Subcutaneous adipose tissue (tissue), 4 donors: ENCODE data around the gene CCDC127. TPM values are rescaled to one million over a fixed set of nuclear protein-coding genes. Genes with fewer than 3 reads are reported as not detected.

Source experiments
- total RNA-seq, 4 donors: library from RNA; depleted of rRNA; stranded (reverse); fragments of >200 nt; gene quantifications; one replicate each; pipeline ENCODE4 v1.1.0, GENCODE V29; 2016
- TF ChIP-seq, protein P1 (sequence below): fragments of 450-650 bp; IDR thresholded peaks from one replicate; pipeline ENCODE4 v1.5.1; 2016; ENCODE audit warnings: low read depth, mild to moderate bottlenecking, control low read depth, antibody characterized with exemption, moderate library complexity

The CCDC127 gene
- total RNA-seq, 4 donors from 2014 or later: 4.9 to 6.5 (median 5.8) TPM

DNA sequence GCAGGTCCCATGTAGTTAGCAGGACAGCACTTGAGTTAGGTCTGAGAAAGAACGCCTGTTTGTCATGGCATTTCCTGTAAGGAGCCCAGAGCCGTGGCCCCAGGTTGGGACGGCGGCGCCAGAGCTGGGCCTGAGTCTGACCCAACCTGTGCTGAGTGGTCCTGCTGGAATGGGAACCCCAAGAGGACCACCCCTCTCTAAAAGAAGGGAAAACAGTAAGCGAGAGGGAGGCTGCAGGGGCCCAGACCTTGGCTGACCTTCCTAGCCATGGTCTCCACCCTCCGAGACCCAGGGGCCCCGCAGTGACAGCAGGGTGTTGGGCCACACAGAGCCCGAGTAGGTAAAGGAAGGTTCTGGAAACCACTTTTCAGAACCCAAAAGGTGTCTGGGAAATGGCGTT is 28.5 kb downstream of the CCDC127 start:
- TF ChIP-seq, protein P1, sequence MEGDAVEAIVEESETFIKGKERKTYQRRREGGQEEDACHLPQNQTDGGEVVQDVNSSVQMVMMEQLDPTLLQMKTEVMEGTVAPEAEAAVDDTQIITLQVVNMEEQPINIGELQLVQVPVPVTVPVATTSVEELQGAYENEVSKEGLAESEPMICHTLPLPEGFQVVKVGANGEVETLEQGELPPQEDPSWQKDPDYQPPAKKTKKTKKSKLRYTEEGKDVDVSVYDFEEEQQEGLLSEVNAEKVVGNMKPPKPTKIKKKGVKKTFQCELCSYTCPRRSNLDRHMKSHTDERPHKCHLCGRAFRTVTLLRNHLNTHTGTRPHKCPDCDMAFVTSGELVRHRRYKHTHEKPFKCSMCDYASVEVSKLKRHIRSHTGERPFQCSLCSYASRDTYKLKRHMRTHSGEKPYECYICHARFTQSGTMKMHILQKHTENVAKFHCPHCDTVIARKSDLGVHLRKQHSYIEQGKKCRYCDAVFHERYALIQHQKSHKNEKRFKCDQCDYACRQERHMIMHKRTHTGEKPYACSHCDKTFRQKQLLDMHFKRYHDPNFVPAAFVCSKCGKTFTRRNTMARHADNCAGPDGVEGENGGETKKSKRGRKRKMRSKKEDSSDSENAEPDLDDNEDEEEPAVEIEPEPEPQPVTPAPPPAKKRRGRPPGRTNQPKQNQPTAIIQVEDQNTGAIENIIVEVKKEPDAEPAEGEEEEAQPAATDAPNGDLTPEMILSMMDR: no peak

DNA sequence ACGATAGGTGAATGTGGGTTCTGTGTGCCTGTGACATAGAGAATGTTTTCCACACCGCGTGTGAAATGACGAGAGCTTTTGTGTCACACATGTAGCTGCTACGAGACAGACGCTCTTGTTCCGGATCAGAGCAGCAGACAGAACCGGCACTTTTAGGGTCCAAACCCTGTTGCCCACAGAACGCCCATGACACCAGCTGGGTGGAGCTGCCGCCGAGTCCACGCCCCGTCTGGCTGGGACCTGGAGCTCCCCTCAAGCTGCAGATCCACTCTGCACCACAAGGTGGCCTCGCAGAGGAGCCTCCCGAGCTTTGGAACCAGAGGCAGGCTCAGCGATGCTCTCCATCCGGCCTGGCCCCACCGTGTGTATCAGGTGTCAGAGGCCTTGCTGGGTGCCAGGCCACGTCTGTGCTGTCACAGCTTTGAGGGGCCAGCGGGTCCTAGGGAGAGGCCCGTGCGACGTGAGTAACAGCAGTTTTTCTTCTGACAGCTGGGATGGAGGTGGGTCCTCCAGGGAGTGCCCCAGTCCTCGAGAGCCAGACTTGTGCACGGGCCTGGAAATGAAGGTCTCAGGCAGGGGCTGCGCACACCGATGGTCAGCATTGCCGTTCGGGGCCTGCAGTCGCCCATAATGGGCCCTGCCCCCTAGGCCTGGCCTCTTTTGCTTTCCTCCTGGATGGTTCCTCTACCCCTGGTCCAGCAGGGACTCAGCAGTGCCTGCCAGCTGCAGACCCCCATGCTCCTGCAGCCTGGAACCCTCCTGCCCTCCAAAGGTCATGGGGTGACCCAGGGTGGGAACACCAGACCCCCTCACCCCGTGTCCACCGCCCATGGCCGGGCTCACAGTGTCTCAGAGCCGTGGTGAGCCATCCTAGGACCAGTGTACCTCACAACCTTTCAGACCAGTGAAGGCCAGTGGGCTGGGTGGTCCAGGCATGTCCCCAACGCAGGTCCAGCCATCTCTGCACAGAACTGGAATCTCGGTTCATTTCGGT is 29.2 kb downstream of the CCDC127 start:
- TF ChIP-seq, protein P1: no peak

DNA sequence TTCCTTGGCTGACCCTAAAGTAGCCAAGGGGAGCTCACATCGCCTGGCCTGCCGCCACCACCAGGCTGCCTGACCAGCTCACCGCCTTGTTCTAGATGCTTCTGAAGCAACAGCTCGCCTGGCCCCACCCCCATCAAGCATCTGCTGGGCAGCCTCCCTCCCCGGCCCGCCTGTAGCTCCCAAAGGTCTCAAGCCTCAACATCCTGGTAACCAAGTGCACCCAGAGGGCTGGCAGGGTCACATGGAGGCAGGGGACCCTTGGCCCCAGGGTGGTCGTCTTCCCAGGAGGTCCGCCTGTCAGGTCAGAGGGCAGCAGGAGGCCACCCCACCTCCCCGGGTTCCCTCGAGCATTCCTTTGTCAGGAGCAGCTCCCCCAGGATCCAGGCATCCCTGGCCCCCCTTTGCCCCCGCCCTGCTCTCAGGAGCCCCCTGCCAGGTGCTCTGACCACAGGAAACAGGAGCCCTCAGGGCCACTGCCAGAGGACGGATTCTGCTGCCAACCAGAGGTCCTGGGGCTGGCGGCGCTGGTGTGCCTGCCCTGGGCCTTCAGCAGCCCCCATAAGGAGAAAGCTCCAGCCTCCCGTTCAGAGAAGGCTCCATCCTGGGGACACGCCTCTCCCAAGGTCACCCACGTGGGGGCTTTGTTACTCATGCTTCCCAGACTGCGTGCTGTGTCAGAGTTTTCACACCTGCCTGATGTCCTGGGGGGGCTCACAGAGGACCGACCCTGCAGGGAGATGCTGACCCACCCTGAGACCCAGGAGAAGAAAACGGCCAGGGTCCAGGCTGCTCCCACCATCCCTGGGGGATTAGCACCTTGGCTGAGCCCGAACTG is 30.1 kb downstream of the CCDC127 start:
- TF ChIP-seq, protein P1: no peak

DNA sequence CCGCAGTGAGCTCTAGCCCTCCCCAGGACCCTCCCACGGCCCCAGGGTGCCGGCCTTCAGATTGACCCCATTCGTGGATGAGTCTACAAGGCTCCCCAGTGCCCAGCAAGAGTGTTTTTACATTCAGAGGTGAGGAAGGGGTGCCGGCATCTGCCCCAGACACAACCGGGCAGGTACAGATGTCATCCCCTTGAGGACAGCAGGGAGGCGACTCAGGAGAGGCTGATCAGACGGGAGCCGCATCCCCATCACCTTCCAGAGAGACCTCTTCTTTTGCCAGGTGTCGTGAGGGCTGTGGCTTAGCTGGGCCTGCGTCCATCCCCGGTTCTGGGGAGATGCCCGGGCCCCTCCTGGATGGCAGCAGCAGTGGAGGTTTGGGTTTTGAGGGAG is 30.9 kb downstream of the CCDC127 start:
- TF ChIP-seq, protein P1: no peak

DNA sequence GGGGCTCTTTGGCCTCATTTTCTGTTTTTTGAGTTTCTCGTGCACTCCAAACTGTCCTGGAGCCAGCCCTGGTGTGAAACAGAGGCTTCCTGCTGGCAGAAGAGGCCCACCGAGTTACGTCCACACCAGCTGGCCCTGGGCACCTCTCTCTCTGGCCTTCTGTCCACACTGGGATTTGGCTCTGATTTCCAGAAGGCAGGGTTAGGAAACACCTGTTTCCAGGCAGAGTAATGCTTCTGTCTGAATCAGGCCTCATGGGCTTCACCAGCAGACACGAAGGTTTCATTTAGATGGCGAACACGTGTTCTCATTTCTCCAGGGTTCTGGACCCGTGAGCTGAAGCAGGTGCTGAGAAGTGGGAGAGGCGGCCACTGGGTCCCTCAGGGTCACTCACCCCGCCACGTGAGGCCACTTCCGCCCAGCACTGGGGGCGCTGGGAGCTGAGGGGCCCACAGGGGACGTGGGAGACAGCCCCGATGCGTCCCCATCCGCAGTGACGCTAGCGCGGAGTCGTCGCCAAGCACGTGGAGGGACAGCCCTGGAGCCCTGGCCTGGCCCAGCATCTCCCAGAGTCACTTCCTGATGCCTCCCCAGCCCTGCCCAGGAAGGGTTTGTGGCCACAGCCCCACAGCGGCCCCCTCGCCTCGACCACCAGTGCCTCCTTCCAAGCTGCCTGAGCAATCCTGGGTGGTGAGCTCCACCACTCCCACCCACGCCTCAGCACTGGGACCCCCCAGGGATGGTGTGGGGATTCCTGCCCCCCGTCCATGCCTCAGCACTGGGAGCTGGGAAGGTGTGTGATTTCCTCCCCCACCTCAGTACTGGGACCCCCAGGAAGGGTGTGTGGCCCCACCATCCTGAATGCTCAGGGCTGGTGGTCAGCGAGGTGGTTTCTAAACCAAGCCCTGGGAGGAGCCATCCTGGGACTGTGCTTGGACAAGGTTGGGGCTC is 31.6 kb downstream of the CCDC127 start:
- TF ChIP-seq, protein P1: no peak

DNA sequence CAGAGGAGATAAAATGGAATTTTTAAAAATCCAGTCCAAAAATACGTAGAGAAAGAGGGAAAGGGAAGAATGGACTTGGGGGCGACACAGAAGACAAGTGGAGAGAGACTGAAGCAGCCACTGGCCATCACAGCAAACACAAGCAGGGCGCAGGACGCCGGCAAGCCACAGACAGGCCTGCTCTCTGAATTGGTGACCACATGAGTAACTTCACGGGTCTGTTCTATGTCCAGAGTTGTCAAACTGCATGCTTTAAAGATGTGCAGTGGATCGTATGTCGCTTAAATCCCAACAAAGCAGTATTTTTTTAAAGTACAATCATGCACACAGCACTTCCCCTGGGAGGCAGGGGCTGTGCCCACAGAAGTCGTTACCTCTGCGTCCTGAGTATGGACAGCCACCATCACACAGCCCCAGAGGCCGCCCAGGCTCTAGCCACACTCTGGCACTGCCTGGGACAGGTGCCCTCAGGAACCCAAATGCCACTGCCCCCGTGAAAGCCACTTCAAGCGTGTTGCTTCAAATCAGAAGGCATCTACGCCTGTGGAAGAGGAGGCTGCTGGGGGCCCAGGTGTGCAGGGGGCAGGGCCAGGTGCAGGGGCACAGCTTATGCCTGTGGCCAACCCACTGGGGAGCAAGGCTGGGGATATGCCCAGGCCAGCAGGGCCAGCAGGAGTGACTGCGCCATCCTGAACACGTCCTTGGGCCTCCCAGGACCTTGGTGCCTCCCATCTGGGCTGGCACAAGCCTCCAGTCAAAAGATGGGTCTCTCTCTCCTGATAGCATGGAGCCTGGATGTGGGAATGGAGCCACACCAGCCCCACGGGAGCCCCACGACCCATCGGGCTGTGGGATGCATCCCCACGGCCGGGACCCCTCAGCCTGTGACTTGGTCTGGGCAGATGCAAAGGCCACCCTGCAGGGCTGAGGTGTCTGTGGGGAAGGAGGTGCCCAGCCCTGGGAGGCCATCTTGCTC is 32.6 kb downstream of the CCDC127 start:
- TF ChIP-seq, protein P1: no peak
